IMR-90 (cell line): ENCODE results near the gene CTIF.

Experiments used
- CEBPB ChIP-seq: IDR thresholded peaks from 2 replicates; pipeline ENCODE4 v1.6.1; 2012; ENCODE audit warnings: low read depth, low read length, improper control_type of control experiment
- CTCF ChIP-seq: conservative IDR thresholded peaks from 2 replicates; pipeline ENCODE4 v1.5.1; 2012; ENCODE audit warnings: mild to moderate bottlenecking, low read depth, low read length, improper control_type of control experiment
- MAFK ChIP-seq: IDR thresholded peaks from 2 replicates; pipeline ENCODE4 v1.6.1; 2012; ENCODE audit warnings: low read depth, low read length, improper control_type of control experiment
- MXI1 ChIP-seq: IDR thresholded peaks from 2 replicates; pipeline ENCODE4 v1.6.1; 2012; ENCODE audit warnings: low read depth, mild to moderate bottlenecking, low read length, moderate library complexity, borderline replicate concordance
- POLR2A ChIP-seq: IDR thresholded peaks from 2 replicates; pipeline ENCODE4 v1.6.1; 2012; ENCODE audit warnings: mild to moderate bottlenecking, low read depth, low read length
- RFX5 ChIP-seq: IDR thresholded peaks from 2 replicates; pipeline ENCODE4 v1.8.0; 2012; ENCODE audit warnings: low read depth, mild to moderate bottlenecking, low read length, moderate library complexity
- SMC3 ChIP-seq: fragments of 150-350 bp; IDR thresholded peaks from 2 replicates; pipeline ENCODE4 v1.6.1; 2016; ENCODE audit warnings: low read depth, mild to moderate bottlenecking, antibody characterized with exemption, low read length, moderate library complexity

- TF ChIP-seq POLR2A (no peak), CEBPB (no peak), RFX5 (no peak), MXI1 (no peak), SMC3 (no peak), CTCF (no peak), MAFK (no peak)
These were observed 42.0 kb downstream of the CTIF start for GRCh38 chr18:48580782-48581181.
